LNCaP clone FGC (cell line): ENCODE results near the gene RASA2.

Source experiments
- DNase-seq: peaks from one replicate; pipeline ENCODE4 v3.0.0-alpha.2; 2011; ENCODE audit warnings: low read depth
- H3K4me3 ChIP-seq: 2 replicates; pipeline ENCODE4 v1.5.1; 2011; ENCODE audit warnings: mild to moderate bottlenecking, low read depth, low read length, control low read depth
- TF ChIP-seq, protein P1 (sequence below): IDR thresholded peaks from 2 replicates; pipeline ENCODE4 v1.5.1; 2012; ENCODE audit warnings: mild to moderate bottlenecking; ENCODE audit not compliant: control insufficient read depth, insufficient read depth; ENCODE audit errors: extremely low read depth

RASA2 gene

DNA sequence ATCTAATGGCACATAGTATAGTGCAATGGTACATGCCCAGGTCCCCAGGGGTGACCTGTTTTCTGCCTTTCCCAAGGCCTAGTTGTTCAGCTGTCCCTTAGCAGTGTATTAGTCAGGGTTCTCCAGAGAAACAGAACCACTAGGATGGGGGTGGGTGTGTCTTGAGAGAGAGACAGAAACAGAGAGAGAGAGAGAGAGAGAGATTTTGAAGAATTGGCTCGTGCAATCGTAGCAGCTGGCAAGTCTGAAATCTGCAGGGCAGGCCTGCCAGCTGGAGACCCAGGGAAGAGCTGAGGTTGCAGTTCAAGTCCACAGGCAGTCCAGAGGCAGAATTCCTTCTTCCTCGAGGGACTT lies 160.7 kb downstream of the RASA2 start:
- TF ChIP-seq, protein P1, sequence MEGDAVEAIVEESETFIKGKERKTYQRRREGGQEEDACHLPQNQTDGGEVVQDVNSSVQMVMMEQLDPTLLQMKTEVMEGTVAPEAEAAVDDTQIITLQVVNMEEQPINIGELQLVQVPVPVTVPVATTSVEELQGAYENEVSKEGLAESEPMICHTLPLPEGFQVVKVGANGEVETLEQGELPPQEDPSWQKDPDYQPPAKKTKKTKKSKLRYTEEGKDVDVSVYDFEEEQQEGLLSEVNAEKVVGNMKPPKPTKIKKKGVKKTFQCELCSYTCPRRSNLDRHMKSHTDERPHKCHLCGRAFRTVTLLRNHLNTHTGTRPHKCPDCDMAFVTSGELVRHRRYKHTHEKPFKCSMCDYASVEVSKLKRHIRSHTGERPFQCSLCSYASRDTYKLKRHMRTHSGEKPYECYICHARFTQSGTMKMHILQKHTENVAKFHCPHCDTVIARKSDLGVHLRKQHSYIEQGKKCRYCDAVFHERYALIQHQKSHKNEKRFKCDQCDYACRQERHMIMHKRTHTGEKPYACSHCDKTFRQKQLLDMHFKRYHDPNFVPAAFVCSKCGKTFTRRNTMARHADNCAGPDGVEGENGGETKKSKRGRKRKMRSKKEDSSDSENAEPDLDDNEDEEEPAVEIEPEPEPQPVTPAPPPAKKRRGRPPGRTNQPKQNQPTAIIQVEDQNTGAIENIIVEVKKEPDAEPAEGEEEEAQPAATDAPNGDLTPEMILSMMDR = no peak
- no peak overlapping the region for H3K4me3 ChIP-seq
- no peak for DNase-seq

DNA sequence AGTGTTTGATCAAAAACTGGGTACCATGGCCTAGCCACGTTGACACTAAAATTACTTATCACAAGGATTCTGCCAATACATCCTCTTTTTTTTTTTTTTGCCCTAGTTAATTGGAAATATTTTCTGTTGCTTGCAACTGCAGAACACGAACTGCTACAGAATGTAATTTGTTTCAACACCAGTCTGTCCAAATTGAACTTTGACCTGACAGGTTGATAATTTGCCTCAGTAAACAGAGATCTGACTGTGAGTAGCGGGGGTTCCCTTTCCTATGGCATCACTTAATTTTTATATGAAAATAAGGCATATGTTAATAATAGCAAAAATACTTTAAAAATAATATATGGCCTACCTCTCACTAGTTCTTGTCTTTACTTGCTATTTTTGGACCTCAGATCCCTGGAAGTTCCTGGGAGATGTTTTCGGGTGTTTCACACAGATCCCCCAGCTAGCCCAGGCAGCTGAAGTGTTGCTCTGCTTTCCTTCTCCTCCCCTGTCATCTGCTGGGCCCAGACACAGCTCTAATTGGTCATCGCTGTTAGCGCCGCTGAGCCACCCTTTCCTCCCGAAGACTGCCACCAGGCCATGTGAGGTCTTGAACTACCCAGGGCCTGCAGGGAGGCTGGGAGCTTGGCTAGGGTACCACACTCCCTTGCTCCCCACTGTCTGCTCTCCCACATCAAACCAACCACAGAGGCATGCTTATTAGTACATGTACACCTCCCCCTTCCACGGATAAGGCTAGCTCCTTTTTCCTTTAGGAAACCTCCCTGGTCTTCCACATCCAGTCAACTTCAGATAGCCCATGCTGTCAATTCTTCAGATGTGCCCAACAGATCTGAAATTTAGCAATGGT lies 161.5 kb downstream of the RASA2 start:
- TF ChIP-seq, protein P1 = no peak
- DNase-seq = no peak
- no peak overlapping the region for H3K4me3 ChIP-seq

DNA sequence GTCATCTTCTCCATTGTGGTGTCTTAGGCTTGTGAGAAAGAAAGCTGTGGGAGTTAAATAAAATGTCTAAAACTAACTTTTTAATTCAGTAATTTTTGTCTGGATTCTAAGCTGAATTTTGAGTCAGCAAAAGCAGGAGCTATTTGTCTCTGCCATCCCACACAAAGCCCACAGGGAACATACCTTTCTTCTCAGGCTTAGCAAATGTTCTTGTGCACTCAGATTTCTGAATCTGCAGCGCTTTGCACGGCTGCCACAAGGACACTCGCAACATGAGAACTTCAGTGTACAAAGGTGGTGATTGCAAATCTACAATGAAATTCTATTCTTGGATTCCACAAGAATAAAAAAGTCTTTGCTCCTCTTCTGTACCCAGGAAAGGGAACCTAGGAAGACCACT lies 163.0 kb downstream of the RASA2 start:
- no peak overlapping the region for H3K4me3 ChIP-seq
- DNase-seq = no peak
- TF ChIP-seq, protein P1 = no peak

DNA sequence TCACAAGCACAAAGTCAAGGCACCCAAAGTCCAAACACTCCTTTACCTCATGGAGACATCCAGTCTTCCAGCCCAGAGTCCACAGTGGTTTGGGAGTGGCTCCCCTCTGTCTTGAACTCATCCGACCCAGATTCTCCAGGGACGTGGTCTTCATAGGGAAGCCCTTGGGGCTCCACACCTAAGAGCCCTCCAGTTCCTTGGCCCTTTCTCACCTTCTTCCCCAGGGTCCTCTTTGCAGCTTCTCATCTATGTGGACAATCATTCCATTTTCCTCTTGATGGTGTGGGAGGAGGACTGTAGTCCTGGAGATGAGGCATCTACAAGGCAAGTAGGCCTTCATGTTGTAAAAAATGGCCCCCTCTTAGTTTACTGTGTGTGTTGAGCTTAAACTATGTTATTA lies 164.0 kb downstream of the RASA2 start:
- H3K4me3 ChIP-seq = no peak overlapping the region
- TF ChIP-seq, protein P1 = no peak
- DNase-seq = no peak

DNA sequence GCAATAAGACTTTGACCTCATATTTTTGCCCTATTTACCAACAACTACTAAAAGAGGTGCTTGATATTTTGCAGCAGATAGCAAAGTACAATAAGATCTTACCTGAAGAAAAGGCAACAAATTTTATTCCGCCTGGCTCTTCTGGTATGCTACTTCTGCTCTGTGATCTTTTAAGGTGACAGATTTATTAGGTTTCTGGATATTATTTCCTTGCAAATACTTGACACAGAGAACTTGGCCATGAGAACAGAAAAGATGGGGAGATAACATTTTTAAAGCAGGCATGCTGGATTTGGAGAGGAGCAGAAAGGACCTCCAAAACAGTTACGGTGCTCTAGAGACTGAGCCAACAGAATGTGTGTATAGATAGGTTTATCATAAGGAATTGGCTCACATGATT lies 164.6 kb downstream of the RASA2 start:
- no peak overlapping the region for H3K4me3 ChIP-seq
- DNase-seq = no peak
- TF ChIP-seq, protein P1 = no peak

DNA sequence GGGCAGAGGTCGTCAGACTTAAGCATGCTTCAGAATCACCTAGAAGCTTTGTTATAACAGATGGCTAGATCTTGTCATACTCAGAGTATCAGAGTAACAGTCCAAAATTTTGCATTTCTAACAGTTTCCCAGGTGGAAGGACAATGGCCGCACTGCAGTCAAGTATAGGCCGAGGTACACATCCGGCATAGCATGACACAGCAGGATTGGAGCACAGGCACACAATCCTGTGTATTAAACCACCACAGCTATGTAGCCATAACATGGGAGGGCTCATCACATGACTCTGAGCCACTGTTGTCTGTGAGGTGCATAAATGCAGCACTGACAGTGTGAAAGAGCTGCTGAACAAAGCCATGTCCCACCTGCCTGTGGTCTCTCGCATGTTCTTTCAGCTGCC lies 165.5 kb downstream of the RASA2 start:
- H3K4me3 ChIP-seq = no peak overlapping the region
- TF ChIP-seq, protein P1 = no peak
- no peak for DNase-seq

DNA sequence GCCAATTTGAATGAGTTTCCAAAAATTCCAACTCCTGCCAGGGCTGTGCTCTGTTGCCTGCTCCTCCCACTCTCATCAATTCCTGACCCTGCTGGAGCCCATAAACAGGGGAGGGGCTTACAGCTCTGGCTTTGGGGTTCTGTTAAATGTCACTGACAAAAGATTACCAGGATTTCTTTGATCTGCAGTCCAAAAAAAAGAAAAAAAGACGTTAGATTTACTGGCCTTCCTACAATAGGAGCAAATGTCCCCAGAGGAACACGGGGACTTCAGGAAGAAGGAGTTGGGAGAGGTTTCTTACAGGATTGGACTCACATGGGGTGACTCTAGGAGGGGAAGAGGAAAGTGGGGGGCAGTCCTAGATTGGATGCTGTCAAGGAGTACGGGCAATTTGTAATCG lies 167.0 kb downstream of the RASA2 start:
- TF ChIP-seq, protein P1 = no peak
- no peak for DNase-seq
- no peak overlapping the region for H3K4me3 ChIP-seq
